Lower lobe of right lung (tissue), 2 donors: ENCODE results near the gene LRRC1. TPM values are rescaled to one million over a fixed set of nuclear protein-coding genes. Genes with fewer than 3 reads are reported as not detected.

Experiments used
- ATAC-seq, 2 donors: fragments of 200-7000 bp; cut with Tn5 transposase; one replicate each; pipeline ENCODE4 v1.9.1; 2020 to 2022; ENCODE audit warnings: mild to moderate bottlenecking in 2 of 2, moderate library complexity in 2 of 2
- DNase-seq: peaks from one replicate; pipeline ENCODE4 v3.0.0-alpha.2; 2020
- H3K27ac ChIP-seq: fragments of 200-600 bp; one replicate; pipeline ENCODE4 v1.8.0; 2022
- H3K27me3 ChIP-seq: fragments of 200-600 bp; one replicate; pipeline ENCODE4 v1.8.0; 2022; ENCODE audit warnings: low read depth
- H3K36me3 ChIP-seq: fragments of 200-600 bp; one replicate; pipeline ENCODE4 v1.8.0; 2022; ENCODE audit warnings: mild to moderate bottlenecking
- H3K4me1 ChIP-seq: fragments of 200-600 bp; one replicate; pipeline ENCODE4 v1.8.0; 2022
- H3K4me3 ChIP-seq: fragments of 200-600 bp; one replicate; pipeline ENCODE4 v1.8.0; 2022; ENCODE audit warnings: mild to moderate bottlenecking
- H3K9me3 ChIP-seq: fragments of 200-600 bp; one replicate; pipeline ENCODE4 v1.8.0; 2022
- CTCF ChIP-seq: fragments of 200-600 bp; IDR thresholded peaks from one replicate; pipeline ENCODE4 v1.8.0; 2022; ENCODE audit warnings: antibody characterized with exemption, mild to moderate bottlenecking
- intact Hi-C: fragments of 100-400 bp; cut with DNase I; formaldehyde crosslinking; loops from one replicate; pipeline ENCODE4 v1.11.0; 2022
- total RNA-seq: library from RNA; stranded (reverse); fragmentation: NEBNext Ultra II Directional; extraction: Animal tissue kit (Norgen Biotek cat#: 25700); gene quantifications from one replicate; pipeline ENCODE4 v1.2.1, GENCODE V29; 2021
- donor health status: DM: no; HTN: yes; CAD: no; lungs with severe emphysema.

Gene LRRC1
- total RNA-seq, 1 donor from 2014 or later: 13.4 TPM

- intact Hi-C loops: no loop called here
- Histone ChIP-seq H3K4me1 (peaks cover 4% of the 10 kb centered on the region), H3K27me3 (no peaks in the 10 kb centered on the region), H3K9me3 (peaks cover 3% of the 10 kb centered on the region), H3K4me3 (no peak overlapping the region), H3K36me3 (no peaks in the 10 kb centered on the region), H3K27ac (no peak overlapping the region)
- no peak for TF ChIP-seq CTCF
- ATAC-seq (no peak), DNase-seq (no peak)
Measured at GRCh38 chr6:53947780-53948179, 153.0 kb downstream of the LRRC1 start.

GRCh38 chr6:53951383-53951782, 156.6 kb downstream of the LRRC1 start:
- no peak for ATAC-seq
- intact Hi-C loops: no loop called here
- TF ChIP-seq CTCF: no peak

GRCh38 chr6:53956068-53956711, 161.4 kb downstream of the LRRC1 start:
- TF ChIP-seq CTCF: peak; percentile 72
- no peak overlapping the region for H3K27ac ChIP-seq
- ATAC-seq: peak; percentile 82 to 91

More at GRCh38 chr6:53951383-53951782, 156.6 kb downstream of the LRRC1 start:
- no peaks in the 10 kb centered on the region for H3K27me3 ChIP-seq
- peaks cover 3% of the 10 kb centered on the region for H3K9me3 ChIP-seq
- no peaks in the 10 kb centered on the region for H3K36me3 ChIP-seq
- no peak for DNase-seq
- no peak overlapping the region for H3K27ac ChIP-seq
- no peak overlapping the region for H3K4me3 ChIP-seq
- no peaks in the 10 kb centered on the region for H3K4me1 ChIP-seq

GRCh38 chr6:53956804-53957203, 162.0 kb downstream of the LRRC1 start:
- no peaks in the 10 kb centered on the region for H3K27me3 ChIP-seq
- intact Hi-C loops: no loop called here

More at GRCh38 chr6:53956068-53956711, 161.4 kb downstream of the LRRC1 start:
- intact Hi-C loops: no loop called here
- Histone ChIP-seq H3K4me3 (no peak overlapping the region), H3K9me3 (no peaks in the 10 kb centered on the region), H3K36me3 (no peaks in the 10 kb centered on the region), H3K4me1 (no peaks in the 10 kb centered on the region), H3K27me3 (no peaks in the 10 kb centered on the region)
- DNase-seq: peak; percentile 67

GRCh38 chr6:53959717-53960116, 164.9 kb downstream of the LRRC1 start:
- H3K27ac ChIP-seq: no peak overlapping the region
- intact Hi-C loops: no loop called here
- no peak for ATAC-seq
- no peak overlapping the region for H3K4me3 ChIP-seq
- H3K27me3 ChIP-seq: no peaks in the 10 kb centered on the region
- DNase-seq: no peak
- no peaks in the 10 kb centered on the region for H3K9me3 ChIP-seq
- H3K4me1 ChIP-seq: no peaks in the 10 kb centered on the region
- H3K36me3 ChIP-seq: no peaks in the 10 kb centered on the region
- no peak for TF ChIP-seq CTCF

More at GRCh38 chr6:53956804-53957203, 162.0 kb downstream of the LRRC1 start:
- H3K27ac ChIP-seq: no peak overlapping the region
- no peaks in the 10 kb centered on the region for H3K9me3 ChIP-seq
- TF ChIP-seq CTCF: no peak
- ATAC-seq: no peak
- H3K4me3 ChIP-seq: no peak overlapping the region
- DNase-seq: no peak
- H3K4me1 ChIP-seq: no peaks in the 10 kb centered on the region
- H3K36me3 ChIP-seq: no peaks in the 10 kb centered on the region
